ENCODE measurements around the gene CCDC12.

- TF ChIP-seq POLR2A (IDR thresholded peaks at IDR 0.05): no peak
- no peak for TF ChIP-seq CTCF (IDR thresholded peaks at IDR 0.05)
Measured at GRCh38 chr3:46947981-46948791, 28.4 kb downstream of the CCDC12 start.
